NCI-H1417 treated with DMSO at 0.1 percent for 48 hours (cell line): Measurements from ENCODE around the gene RPL37A.

Experiments used
- DNase-seq: peaks from one replicate; lab custom pipeline; 2025; lab: John Stamatoyannopoulos, UW

The RPL37A gene

DNA sequence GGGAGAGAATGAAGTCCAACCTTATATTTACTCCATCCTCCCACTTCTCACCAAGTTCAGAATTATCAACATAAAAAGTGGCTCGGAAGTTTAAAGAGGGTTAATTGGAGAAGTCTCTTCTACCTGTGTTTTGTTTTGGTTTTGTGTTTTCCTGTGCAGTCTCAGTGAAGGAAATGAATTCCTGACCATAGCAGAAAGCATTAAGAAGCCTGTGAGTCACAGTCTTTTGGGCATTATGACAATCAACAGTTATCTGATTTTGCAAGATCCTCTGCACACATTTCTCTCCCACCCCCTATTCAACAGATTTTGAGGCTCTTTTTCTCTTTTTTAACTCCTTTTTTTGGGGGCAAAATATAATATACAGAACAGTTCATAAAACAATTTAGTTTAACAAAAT lies 8.6 kb upstream of the RPL37A start:
- no peak for DNase-seq

DNA sequence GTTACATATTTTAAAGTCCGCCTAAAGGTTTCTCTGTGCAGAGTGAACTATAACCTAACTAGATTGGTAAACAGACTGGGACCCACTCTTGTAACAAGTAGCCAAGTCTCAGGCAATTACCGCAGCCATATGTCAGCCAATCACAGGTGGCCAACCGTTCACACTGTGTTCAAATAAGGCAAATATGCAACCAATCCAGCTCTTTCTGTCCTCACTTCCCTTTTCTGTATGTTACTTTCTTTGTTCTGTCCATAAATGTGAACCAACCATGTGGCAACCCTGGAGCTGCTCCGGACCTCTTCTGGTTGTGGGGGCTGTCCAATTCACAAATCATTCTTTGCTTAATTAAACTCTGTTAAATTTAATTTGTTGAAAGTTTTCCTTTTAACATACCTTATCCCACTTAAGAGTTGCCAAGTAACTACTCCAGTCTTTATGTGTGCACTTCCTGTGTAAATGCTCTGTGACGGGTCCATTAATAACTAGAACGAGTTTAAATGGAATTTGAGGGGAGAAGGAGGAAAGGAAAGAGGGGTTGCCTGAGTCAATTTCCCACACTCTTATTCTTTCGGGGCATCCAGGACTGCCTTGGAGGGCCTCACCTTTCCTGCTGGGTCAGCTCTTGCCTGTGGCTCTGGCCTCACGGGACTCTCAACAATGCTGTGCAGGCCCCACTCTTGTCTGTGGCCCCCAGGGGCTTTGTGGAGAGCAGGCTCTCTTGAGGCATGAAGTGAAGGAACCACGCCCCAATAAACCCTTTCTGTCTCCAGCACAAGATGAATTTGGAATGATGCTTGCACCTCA lies 6.6 kb upstream of the RPL37A start:
- DNase-seq = no peak

DNA sequence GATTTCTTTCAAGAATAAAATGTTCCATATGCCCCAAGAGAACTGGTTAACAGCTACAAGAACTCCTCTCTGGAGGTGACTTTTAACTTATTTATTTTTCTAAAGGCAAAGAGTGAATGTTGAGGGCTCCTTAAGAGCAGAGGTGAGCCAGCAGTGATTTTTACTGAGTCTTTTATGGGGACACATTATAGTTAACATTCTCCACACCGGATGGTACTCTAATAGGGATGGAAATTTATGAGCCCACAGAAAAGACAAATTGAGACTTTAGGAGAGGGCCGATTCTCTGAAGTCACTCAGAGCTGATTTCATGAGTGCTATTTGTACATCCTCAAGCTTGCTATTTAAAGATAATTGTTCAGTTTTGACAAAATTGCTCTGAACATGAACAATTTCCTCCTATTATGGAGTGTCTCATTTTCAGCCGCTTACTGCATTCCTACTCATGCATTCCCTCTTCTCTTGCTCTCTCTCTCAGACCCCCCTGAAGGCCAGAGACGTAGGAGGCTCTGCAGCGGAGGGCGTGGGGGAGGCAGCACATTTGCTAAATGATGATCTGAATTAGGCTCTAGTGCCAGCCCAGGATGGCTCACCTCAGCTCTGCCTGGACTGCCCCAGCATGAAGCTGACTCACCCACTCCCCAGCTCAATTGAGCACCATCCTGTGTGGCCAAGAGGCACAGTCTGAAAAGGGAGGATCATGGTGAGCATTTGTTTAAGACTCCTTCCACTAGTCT lies 5.9 kb upstream of the RPL37A start:
- DNase-seq = no peak

GRCh38 chr2:216493334-216493685 lies 5.3 kb upstream of the RPL37A start:
- DNase-seq = no peak

GRCh38 chr2:216495656-216496055 lies 3.0 kb upstream of the RPL37A start:
- DNase-seq = no peak

DNA sequence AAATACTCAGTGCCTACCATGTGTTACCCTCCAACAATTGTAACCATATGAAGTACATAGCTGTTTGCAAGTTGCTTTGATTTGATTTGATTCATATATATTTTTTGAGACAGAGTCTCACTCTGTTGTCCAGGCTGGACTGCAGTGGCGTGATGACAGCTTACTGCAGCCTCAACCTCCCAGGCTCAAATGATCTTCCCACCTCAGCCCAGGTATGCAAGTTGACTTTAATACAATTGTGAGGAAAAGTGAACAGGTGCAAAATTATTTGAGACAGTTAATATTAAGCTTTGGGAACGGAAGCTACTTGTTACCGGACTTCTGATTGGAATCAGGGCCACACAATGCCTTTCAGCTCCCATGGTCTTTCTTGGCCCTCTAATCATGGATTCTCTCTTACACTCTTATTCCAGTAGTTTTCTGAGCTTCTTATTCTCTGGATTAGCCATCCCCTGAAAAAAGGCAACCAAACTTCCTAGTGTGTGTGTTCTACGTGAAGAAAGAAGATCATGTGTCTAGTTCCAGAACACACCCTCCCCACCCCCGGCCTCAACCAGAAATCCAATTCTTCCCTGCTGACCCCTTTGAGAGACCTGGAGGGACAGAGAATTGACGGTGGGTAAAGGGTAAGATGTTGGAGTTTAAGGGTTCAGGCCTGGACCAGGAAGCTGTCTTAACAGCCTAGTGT lies 1.1 kb upstream of the RPL37A start:
- DNase-seq = no peak

DNA sequence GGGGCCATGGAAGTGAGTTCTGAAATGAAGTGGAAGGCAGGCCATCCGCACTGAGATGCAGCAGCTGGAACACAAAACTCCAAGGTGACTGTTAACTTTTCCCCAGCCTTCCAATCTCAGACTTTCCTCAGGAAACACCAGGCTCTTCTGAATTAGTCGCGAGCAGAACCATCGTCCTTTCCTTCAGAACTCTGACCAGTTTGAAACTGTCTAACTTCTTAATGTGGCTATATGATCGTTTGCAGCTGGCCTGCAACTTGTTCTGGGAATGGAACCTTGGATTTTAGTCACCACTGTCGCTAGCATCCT lies 620 bp upstream of the RPL37A start:
- no peak for DNase-seq

- DNase-seq = no peak
Measured at GRCh38 chr2:216499641-216500218, 1.1 kb downstream of the RPL37A start.

- no peak for DNase-seq
Measured at GRCh38 chr2:216500572-216500971, 1.9 kb downstream of the RPL37A start.

DNA sequence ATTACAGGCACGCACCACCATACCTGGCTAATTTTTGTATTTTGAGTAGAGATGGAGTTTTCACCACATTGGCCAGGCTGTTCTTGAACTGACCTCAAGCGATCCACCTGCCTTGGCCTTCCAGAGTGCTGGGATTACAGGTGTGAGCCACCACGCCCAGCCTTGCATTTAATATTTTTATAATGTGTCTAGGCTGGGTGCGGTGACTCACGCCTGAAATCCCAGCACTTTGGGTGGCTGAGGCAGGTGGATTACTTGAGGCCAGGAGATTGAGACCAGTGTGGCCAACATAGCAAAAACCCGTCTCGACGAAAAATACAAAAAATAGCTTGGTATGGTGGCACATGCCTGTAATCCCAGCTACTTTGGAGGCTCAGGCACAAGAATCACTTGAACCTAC lies 3.2 kb downstream of the RPL37A start:
- no peak for DNase-seq

DNA sequence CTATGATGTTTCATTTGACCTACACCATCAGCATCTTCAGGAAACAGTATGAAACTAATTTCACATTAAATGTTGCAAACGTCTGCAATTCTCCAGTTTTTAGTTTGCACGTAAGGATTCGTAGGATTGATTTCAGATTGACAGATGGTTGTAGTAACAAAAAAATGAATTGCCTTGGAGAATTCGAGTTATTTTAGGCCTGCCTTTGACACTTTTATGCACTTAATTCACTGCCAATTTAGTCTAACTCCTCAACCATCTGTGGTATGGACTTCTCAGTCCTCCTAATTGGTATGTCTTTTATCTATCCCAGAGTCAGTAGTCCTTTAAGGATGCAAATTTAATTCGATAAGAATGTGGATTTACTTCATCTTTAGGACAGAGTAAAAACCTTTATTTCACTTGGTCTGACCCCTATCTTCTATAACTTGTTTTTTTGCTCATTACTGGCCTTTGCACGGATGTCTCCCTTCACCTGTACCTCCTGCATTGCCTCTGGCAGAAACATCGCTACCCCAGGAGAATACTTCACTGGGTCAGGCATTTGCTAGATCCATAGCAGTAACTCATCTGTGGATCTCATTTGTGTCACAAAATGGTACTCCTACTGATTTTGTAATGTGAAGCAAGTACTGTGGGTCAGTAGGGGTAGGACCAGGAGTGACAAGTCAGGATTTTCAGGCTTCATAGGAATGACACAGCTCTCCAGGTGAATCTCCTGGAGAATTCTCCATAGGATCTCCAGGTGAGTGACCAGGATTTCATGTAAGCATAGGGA lies 3.9 kb downstream of the RPL37A start:
- no peak for DNase-seq

GRCh38 chr2:216503159-216503629 lies 4.5 kb downstream of the RPL37A start:
- DNase-seq = no peak

DNA sequence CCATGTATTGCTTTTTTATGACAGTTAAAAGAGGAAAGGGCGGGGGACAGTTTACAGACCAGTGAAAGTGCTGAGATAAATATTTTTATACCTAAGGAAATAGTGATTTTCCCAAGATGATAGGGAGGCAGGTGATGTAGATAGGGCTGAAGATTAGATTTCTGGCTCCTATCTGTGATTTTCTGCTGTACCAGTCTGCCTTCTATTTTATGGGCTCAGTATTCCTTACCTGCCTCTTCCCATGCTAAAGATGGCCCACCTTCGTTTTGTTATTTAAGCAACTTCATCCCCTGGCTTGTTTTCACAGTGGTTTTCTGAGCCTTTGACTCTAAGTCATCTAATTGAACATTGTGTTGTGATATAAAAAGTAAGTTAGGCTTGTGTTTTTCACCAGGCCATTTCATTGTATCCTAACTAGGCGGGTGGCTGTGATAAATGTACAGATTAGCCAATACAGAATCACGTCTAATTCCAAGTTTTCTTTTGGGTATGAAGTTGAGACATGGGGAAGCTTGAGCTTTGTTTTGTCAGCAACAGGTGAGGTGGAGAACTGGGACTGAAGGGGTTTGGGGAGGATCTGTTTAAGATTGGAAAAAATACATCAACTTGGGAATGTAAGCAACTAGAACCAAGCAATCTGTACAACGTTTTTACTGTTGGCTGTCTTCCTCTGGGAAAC lies 5.2 kb downstream of the RPL37A start:
- DNase-seq = no peak

DNA sequence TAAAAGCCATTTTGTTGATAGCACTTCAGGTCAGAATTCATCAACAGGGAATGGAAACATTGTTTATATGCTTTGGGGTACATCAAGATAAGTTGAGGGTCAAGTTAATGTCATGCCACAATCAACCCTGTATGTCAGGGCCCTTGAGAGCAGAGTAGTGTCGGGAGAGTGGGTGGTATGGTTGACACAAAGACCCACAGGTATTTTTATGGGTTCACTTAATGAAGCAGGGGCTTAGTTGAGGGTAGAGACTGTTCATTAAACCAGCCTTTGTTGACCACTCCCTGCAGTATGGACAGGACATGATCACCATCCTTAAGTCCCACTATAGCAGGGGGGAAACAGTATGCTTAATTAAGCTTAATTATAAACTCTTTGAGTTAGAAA lies 5.7 kb downstream of the RPL37A start:
- no peak for DNase-seq

DNA sequence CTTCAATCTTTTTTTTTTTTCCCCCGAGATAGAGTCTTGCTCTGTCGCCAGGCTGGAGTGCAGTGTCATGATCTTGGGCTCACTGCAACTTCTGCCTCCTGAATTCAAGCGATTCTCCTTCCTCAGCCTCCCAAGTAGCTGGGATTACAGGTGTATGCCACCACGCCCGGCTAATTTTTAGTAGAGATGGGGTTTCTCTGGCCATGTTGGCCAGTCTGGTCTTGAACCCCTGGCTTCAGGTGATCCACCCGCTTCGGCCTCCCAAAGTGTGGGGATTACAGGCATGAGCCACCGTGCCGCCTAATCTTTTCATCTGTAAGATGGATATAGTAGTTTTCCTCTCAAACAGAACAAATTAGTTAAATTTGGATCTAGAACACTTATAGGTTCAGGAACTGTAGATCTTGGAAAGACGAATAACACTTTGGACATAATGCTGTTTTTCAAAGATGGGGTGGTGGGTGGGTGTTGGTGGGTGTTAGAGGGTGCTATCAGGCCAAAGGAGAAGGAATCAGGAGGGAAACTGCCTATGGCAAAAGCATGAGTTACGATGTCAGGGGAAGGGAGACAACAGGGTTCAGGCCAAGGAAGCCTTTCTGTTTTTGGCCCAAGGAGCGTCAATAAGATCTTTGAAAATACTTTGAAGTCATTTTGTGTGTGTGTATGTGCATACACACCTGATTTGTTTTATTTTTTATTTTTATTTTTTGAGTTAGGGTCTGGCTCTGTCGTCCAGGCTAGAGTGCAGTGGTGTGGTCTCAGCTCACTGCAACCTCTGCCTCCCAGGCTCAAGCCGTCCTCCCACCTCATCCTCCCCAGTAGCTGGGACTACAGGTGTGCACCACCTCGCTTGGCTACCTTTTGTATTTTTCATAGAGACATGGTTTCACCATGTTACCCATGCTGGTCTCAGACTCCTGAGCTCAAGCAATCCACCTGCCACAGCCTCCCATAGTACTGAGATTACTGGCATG lies 6.8 kb downstream of the RPL37A start:
- DNase-seq = no peak

DNA sequence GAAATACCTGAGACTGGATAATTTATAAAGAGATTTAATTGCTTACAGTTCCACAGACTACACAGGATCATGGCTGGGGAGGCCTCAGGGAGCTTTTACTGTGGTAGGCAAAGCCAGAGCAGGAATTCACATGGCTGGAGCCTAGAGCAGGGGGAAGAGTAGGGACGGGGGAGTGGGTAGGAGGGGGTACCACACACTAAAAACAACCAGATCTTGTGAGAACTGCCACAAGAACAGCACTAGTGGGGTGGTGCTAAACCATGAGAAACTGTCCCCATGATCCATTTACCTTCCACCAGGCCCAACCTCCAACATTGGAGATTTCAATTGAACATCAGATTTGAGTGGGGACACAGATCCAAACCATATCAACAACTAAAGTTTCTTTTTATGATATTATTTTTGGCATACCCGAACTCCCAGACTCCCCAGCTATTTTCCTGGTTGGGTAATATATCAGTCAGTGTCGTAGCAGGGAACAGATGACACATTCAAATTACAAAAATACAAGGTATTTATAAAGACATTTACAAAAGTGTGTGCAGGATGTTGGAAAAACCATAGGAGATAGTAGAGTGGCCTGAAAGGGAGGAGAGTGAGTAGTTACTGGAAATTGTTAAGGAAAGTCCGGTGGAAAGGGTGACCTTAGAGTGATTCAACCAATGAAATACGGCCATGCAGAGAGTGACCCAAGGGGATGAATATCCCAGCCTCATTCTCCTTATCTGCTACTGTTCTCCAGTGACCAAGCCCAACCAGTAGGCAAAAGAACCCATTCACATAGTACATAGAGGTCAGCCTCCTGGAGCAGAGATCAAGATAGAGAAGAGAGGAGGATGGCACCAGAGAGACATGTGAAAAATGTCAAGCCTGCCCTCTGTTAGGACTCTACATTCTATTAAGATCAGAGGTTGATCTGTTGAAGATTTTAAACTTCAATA lies 8.8 kb downstream of the RPL37A start:
- DNase-seq = no peak

DNA sequence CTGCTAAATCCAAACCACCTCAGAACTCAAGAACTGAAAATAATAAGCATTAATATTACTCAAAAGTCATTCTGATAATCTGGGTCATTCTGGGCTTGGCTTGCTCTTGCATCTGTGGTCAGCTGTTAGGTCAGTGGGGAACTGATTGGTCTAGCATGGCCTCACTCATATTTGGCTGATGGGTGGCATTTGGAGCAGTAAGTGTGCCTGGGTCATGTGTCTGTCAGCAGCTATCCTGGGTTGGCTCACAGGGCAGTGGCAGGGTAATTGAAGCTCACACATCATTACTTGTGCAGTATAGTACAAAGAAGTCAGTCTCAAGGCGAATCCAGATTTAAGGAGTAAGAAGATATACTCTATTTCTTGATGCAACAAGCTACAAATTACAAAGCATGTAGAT lies 9.6 kb downstream of the RPL37A start:
- DNase-seq = no peak

- DNase-seq = no peak
Measured at GRCh38 chr2:216516730-216517350, 18.2 kb downstream of the RPL37A start.
